Breast epithelium (tissue), 3 donors: ENCODE results near the gene KIF1A.

Source experiments
- CTCF ChIP-seq, 3 donors: fragments of 450-650 bp; IDR thresholded peaks; one replicate each; pipeline ENCODE4 v1.5.1; 2016 to 2017; ENCODE audit warnings: antibody characterized with exemption in 3 of 3, mild to moderate bottlenecking in 3 of 3, moderate library complexity in 3 of 3
- POLR2A ChIP-seq: fragments of 450-650 bp; IDR thresholded peaks from one replicate; pipeline ENCODE4 v1.6.1; 2016; ENCODE audit warnings: antibody characterized with exemption, mild to moderate bottlenecking, moderate library complexity

- TF ChIP-seq CTCF (IDR thresholded peaks at IDR 0.05) (no peak), POLR2A (no peak)
These were observed 72.8 kb downstream of the KIF1A start for GRCh38 chr2:240747256-240747655.
